ENCODE measurements around the gene PODNL1. TPM values are rescaled to one million over a fixed set of nuclear protein-coding genes. Genes with fewer than 3 reads are reported as not detected.
A peak's percentile ranks its signal among the peaks of the same experiment; 100 is the strongest.

Gene PODNL1
- total RNA-seq, 1 donor from 2014 or later: 13.2 TPM

DNA sequence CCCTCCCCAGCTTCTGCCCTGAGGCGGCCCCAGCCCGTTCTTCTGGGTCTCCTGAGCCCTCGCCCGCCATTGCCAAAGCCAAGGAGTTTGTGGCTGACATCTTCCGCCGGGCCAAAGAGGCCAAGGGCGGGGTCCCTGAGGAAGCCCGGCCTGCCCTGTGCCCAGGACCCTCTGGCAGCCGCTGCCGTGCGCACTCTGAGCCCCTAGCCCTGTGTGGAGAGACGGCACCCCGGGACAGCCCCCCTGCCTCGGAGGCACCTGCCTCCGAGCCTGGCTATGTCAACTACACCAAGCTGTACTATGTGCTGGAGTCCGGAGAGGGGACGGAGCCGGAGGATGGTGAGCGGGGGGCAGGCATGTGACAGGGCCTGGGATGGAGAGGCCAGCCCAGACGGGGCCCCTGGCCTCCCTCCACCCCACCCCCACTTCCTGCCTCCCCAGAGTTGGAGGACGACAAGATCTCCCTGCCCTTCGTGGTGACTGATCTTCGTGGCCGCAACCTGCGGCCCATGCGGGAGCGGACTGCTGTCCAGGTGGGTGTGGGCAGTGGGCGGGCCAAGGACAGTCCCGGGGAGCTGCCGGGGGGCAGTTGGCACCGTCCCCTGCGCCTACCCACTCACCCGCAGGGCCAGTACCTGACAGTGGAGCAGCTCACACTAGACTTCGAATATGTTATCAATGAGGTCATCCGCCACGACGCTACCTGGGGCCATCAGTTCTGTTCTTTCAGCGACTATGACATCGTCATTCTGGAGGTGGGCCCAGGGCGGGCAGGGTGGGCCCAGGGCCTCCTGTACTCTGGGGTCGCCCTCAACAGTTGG lies 21.1 kb upstream of the PODNL1 start:
- DNase-seq (ENCODE audit: low spot score): no peak

DNA sequence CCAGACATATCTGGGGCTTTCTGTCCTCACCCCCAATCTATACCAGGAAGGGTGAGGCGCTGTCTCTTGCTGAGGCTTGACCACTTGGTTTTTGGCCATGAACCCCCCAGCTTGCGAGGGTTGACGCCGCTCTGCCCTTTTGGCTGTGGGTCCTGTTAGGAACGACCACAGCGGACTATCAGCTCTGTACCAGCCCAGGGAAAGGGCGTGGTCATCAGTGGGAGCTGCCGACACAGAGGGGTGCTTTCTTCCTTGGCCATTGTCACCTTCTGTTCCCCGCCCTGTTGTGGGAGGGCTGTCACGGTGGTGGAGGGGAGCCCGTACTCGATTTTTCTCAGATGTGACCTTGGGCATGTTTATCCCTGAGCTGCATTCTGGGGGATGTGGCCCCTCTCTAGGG lies 19.8 kb upstream of the PODNL1 start:
- no peak for DNase-seq (ENCODE audit: low spot score)

DNA sequence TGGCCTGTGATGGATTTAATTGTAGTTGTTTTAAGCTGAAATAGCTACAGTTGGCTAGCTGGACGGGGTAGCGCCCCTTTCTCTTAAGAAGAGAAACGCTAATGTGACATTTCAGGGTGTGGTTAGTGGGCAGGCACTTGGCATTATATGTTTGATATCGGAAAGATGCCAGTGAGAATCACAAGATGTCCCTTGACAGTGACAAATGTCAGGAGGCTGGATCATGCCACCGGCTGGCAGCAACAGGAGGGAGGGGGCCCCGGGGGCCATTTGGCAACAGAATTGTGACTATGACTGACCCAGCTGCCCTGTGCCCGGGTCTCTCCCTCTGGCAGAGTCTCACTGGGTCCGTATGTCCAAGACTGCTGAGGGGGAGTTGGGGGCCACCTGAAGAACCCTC lies 18.8 kb upstream of the PODNL1 start:
- no peak for DNase-seq (ENCODE audit: low spot score)

DNA sequence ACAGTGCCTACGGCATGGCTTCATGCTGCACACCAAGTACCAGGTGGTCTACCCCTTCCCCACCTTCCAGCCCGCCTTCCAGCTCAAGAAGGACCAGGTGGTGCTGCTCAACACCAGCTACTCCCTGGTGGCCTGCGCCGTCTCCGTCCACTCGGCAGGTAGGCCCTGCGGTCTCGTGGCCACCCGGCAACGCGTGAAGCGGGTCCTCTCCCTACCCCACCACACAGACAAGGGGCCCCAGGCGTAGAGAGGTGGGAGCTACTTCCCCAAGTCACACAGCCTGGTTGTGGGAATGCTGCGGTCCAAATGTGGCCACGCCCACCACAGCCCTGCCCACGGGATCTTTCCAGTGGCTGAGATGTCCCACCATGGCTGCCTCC lies 18.1 kb upstream of the PODNL1 start:
- no peak for DNase-seq (ENCODE audit: low spot score)

DNA sequence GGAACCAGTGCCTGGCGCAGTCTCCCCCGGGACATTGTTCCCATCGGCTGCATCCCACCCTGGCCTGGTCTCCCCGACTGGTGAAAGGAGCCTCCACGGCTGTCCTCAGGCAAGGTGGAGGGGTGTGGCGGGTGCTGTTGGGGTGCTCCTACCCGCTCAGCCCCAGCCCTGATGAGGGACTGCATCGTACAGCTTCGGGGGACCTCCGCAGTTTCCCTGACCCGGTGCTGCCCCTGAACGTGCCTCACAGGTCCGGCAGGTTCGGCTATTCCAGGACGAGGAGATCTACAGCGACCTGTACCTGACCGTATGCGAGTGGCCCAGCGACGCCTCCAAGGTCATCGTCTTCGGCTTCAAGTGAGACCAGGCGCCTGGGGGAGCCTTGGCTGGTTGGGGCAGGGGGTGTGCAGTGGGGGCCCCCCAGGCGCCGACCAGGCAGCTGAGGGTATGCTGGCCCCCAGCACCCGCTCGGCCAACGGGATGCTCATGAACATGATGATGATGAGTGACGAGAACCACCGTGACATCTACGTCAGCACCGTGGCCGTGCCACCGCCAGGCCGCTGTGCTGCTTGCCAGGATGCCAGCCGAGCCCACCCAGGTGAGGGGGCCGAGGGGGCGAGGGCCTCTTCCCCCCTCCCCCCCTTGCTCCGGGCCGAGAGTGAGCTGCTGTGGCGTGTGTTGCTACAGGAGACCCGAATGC lies 17.6 kb upstream of the PODNL1 start:
- DNase-seq (ENCODE audit: low spot score): no peak

DNA sequence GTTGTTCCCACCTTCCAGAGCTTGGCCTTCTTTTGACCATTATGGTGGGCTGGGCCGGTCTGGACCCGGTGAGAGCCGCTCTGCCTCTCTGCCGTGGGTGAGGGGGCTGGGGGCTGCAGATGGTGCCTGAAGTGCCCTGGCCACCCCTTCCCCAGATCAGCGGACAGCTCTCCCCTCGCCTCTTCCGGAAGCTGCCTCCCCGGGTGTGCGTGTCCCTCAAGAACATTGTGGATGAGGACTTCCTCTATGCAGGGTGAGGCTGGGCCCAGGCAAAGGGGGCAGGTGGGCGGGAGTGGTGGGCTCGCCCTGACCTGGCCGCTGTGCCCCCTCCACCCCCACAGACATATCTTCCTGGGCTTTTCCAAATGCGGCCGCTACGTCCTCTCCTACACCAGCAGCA lies 16.0 kb upstream of the PODNL1 start:
- no peak for DNase-seq (ENCODE audit: low spot score)

DNA sequence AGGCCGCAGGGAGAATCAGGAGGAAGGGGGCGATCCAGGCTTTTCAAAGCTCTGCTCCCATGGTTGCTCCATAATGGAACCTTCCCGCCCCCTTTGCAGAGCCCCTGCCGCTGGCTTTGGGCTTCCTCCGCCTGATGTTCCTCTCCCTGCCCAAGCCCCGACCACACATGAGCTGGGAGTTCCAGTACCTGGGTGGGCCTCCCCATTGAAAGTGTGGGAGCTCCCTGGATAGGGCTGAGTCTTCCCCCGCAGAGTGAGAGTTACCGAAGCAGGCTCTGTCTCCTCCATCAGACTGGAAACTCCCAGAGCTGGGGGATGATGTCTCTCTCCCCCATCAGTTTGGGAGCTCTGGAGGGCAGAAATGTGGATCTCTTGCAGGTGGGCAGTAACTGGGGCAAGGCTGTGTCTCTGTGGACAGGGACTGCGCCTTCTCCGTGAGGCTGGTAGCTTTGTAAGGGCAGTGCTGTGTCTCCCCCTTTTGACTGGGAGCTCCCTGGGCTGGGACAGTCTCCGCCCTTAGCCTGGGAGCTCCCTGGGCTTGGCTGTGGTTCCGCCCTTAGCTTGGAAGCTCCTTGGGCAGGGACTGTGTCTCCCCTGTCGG lies 14.8 kb upstream of the PODNL1 start:
- DNase-seq (ENCODE audit: low spot score): peak; percentile 65

DNA sequence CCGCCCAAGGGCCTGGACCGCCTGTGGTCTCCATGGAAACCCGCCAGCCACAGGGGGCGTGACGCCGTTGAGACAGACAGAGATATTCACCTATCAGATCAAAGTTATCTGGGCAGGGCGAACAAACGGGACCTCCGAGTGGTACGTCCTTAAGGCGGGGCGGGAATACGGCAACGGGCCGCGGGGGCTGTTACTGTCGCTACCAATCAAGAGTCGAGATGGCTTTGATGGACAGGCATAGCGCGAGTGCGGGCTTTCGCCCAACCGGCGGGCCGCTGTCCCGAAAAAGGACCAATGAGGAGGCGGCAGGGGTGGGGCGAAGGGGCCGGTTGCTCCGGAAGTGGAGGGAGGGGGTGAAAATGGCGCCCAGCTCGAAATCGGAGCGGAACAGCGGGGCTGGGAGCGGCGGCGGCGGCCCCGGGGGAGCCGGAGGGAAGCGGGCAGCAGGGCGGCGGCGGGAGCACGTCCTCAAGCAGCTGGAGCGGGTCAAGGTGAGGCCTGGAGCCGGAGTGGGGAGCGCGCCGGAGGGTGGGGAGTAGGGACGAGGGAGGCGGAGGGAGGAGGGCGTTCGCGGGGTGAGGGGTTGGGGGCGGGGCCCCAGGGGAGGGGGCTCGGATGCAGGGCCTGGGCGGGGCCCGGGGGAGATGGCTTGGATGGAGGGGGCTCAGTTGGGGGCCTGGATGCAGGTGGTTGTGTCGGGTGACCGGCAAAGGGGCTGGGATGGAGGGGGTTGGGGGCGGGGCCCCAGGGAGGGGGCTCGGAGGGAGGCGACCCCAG lies 14.1 kb upstream of the PODNL1 start, which contains the start of gene DCAF15:
Gene DCAF15 (plus strand): TSS at position 356 of the 777 bp plus-strand sequence. CDS start 4 bp downstream, at position 360.
- DNase-seq (ENCODE audit: low spot score): peak; percentile 100

DNA sequence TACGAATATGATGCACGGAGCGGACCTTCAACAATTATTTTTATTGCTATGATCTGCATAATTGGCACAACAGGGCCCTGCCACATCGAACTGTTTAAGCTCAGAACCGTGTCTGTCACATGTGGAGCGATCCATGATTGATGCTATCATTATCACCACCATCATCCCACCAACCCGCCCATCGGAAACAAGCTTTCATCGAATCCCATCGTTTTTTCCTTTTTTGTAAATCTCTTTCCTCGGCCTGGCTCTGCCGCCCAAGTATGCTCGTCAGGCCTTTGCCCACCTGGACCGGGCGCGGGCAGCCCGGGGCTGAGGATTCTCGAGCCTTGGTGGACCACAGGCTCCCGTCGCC lies 13.6 kb upstream of the PODNL1 start:
- no peak for DNase-seq (ENCODE audit: low spot score)

DNA sequence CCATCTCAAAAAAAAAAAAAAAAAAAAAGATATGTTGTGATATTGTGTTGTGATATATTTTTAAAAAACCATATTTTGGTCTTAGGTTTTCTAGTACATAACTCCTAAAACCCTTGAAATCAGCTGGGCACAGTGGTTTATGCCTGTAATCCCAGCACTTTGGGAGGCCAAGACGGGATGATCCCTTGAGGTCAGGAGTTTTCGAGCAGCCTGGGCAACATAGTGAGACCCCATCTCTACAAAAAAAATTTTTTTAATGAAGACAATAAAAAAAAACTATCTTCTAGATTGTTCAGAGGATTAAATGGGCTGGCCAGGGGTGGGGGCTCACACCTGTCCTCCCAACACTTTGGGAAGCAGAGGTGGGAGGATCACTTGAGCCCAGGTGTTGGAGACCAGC lies 12.8 kb upstream of the PODNL1 start:
- DNase-seq (ENCODE audit: low spot score): no peak

DNA sequence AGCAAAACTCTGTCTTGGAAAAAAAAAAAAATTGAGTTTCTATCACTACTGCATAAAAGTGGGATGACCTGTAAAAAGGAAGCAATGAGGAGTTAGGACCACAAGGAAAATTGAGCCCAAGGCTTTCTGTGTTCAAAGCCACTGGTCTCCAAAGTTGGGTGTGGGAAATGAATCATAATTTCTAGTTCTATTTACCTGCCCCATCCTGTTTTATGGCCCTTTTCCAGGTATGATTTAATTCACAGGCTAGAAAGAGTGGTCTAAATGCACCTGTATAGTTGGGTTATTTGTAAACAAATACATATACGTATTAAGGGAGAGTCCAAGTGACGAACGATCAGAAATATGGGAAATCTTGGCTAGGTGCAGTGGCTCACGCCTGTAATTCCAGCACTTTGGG lies 8.2 kb upstream of the PODNL1 start:
- no peak for DNase-seq (ENCODE audit: low spot score)

DNA sequence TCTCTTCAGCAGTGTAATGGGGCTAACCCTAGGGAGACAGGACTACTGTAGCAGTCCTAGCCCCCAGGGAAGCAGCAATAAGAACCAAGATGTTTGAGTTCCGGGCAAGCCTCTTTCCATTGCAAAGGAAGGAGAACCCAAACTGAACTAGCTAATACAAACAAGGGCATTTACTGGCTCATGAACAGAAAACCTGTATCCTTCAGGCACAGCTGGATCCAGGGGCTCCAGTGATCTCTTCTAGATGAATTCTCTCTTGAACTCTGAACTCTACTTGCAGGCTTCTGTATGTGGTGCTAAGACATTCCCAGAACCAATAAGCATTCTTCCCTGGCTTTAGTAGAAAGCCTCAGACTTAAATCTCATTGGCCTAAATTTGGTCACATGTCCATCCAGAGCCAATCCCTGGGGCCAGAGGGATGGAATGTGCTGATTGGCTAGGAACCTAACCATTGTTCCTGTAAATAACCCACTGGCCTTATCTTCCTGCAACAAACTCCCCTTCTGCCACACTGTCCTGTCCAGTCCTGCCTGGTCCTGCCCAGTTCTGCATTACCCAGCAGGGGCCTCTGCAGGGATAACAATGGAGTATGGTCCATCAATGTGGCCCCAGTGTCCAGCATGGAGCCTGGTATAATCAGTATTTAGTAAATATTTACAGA lies 3.9 kb upstream of the PODNL1 start:
- DNase-seq (ENCODE audit: low spot score): no peak

DNA sequence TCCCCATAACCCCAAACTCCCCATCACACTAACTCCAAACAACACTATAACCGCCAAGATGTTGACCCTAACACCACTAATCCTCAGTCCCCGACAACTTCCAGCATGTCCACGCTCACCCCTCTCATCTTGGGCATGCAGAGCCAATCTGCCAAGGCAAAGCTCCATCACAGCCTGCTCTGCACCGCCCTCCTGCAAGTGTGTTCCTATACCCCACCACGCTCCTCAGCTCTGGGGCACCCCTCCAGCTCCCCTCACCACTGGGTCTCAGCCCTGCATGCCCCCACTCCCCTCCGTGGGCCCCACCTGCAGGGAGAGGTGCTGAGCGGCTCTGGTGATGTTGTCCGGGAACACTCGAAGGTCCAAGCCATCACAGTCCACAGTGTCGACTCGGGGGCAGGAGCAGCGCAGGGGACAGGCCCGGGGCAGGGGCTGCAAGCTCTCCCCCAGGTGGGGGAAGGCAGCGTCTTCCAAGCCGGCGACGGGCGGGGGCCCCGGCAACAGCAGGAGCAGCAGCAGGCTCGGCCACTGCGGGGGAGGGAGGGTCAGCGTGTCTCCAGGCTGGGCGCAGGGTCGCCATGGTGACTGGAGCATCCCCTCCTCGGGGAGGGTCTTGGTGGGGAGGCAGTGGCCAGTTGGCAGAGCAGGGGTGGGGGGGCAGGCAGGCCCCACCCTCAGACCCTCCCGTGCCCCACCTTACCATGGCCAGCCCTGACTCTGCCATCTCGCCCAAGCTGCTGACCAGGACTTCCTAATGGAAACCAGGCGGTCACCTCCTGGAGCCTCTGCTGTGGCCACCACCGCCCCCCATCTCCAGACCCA lies 527 bp downstream of the PODNL1 start:
- DNase-seq (ENCODE audit: low spot score): no peak

DNA sequence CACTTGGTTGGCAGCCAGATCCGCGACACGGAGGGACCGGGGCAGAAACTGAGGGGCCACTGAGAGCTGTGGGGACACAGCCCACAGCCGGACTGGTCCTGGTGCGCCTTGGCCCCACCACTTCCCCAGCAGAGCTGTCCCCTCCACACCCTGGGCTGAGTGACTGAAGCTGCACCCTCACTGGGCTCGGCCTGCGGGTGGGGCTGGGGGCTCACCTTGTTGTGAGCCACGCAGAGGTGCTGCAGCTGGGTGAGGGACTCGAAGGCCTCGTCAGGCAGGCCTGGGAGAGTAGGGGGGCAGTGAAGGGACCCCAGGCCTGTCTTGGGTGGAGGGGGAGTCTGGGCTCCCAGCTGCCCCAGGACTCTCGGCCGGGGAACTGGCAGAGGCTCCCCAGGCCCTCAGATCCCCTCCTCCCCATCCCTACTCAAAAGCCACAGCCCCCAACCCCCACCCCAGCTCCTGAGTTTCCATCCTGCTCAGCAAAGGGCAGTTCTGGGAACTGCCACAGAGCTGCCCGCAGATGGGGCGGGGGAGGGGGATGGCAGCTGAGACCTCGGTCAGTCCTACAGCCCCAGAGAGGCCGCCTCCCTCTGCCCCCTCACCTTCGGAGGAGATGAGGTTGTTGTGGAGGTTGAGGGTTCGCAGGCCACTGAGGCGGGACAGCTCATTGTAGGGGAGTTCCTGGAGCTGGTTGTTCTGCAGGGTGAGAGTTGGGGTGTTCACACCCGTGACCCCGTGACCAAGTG lies 2.3 kb downstream of the PODNL1 start:
- no peak for DNase-seq (ENCODE audit: low spot score)

DNA sequence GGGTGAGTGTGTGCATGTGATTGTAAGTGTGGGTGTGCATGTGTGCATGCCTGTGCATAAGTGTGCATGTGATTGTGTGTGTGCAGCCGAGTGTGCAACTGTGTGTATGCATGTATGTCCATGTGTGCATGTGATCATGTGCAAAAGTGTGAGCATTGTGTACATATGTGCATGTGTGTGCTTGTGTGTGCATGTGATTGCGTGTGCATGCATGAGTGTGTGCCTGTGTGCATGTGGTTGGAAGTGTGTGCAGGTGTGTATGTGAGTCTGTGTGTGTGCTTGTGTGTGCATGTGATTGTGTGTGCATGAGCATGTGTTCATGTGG lies 3.5 kb downstream of the PODNL1 start:
- no peak for DNase-seq (ENCODE audit: low spot score)

DNA sequence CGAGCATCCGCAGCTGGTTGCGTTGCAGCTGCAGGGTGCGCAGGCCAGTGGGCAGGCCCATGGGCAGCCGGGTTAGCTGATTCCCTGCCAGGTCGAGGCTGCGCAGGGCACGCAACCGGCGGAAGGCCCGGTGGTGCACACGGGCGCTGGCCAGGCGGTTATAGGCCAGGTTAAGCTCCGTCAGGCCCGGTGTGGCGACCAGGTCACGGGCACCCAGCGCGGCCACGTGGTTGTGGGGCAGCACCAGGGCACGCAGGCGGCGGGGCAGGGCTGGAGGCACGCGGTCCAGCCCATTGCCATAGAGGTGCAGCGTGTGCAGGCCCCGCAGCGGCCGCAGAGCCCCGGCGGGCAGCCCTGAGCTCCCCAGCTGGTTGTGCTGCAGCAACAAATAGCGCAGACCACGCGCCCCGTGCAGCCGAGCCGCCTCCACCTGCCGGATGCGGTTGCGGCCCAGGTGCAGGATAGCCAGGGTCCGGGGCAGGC lies 5.3 kb downstream of the PODNL1 start:
- DNase-seq (ENCODE audit: low spot score): no peak

DNA sequence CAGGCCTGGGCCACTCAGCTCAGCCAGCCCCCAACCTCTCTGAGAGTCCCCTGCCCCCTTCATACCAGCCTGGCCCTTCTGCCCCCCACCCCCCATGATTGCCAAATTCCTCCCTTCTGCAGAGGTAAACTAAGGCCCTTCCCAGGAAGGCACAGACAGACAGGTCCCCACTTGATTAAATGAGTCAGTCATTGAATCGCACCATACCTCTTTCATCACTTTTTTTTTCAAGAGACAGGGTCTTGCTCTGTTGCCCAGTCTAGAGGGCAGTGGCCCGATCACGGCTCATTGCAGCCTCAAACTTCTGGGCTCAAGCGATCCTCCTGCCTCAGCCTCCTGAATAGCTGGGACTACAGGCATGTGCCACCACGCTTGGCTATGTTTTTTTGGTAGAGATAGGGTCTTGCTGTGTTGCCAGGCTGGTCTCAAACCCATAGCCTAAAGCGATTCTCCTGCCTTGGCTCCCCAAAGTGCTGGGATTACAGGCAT lies 6.0 kb downstream of the PODNL1 start:
- DNase-seq (ENCODE audit: low spot score): no peak

DNA sequence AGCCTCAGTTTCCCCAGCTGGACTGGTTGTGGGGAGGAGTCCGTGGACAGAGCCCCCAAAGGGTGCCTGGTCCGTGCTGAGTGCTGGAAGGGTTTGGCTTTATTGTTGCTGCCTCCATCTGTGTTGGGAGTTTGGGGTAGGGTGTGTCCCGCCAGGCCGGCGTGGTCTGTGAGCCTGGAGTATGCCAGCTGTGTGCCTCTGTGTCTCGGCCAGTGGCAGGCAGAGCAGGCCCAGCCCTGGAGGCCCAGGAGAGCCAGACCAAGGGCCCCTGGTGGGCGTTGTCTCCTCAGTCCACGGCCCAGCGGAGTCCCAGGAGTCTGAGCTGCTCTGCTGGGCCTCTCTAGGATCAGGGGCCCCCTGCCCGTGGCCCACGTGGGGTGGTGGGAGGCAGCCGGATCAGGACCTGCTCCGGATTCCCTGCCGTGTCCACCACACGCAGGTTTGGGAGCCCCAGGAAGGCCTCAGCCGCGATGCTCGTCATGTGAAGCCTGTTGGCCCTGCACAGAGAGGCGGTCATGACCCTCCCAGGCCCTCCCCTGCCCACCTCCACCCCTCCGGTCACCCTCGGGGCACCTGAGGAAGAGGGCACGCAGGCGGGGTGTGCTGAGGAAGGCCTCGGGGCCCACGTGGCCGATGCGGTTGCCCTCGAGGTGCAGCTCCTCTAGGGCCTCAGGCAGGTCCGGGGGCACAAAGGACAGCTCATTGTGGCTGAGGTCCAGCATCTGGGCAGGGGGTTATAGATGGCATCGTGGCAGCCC lies 6.6 kb downstream of the PODNL1 start:
- DNase-seq (ENCODE audit: low spot score): no peak

DNA sequence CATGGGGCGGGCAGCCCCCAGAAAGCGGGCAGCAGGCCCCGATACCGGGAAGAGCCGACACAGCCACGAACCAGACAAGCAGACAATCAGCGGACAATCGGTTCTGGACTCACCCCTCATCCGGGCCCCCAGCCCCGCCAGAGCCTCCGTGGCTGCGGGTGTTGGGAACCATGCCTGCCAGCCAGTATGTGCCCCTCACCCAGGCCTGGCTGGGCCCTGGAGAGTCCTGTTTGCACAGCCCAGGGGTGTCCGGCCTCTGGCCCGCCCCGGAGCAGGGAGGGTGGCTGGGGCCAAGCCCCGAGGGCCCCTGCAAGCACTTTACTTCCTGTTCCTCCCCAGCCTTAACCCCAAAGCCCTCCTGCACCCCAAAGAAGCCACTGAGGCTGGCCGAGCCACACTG lies 7.8 kb downstream of the PODNL1 start:
- no peak for DNase-seq (ENCODE audit: low spot score)
